ENCODE measurements around the gene VEGFA.
A peak's percentile ranks its signal among the peaks of the same experiment; 100 is the strongest.

The VEGFA gene

GRCh38 chr6:43771858-43772680, 2.1 kb downstream of the VEGFA start:
- peak; percentile 44 to 62 (median 59) for DNase-seq (ENCODE audit: low read depth in 2 of 3, low spot score in 2 of 3)

- DNase-seq (ENCODE audit: low read depth in 2 of 3, low spot score in 2 of 3): no peak
Observed at GRCh38 chr6:43772681-43773049, 2.7 kb downstream of the VEGFA start.

GRCh38 chr6:43773050-43773979, 3.3 kb downstream of the VEGFA start:
- peak in 2 of 3 experiments; percentile 23 to 38 for DNase-seq (ENCODE audit: low read depth in 2 of 3, low spot score in 2 of 3)

GRCh38 chr6:43773980-43774775, 4.2 kb downstream of the VEGFA start:
- no peak for DNase-seq (ENCODE audit: low read depth in 2 of 3, low spot score in 2 of 3)

- no peak for DNase-seq (ENCODE audit: low read depth in 2 of 3, low spot score in 2 of 3)
Observed at GRCh38 chr6:43774776-43775534, 4.9 kb downstream of the VEGFA start.

- no peak for DNase-seq (ENCODE audit: low read depth in 2 of 3, low spot score in 2 of 3)
Observed at GRCh38 chr6:43775535-43775885, 5.5 kb downstream of the VEGFA start.

- no peak for DNase-seq (ENCODE audit: low read depth in 2 of 3, low spot score in 2 of 3)
Observed at GRCh38 chr6:43776115-43776798, 6.2 kb downstream of the VEGFA start.

- no peak for DNase-seq (ENCODE audit: low read depth in 2 of 3, low spot score in 2 of 3)
Observed at GRCh38 chr6:43776799-43777776, 7.1 kb downstream of the VEGFA start.

- DNase-seq (ENCODE audit: low read depth in 2 of 3, low spot score in 2 of 3): no peak
Observed at GRCh38 chr6:43778131-43778855, 8.3 kb downstream of the VEGFA start.

- DNase-seq (ENCODE audit: low read depth in 2 of 3, low spot score in 2 of 3): no peak
Observed at GRCh38 chr6:43778976-43779851, 9.2 kb downstream of the VEGFA start.

- DNase-seq (ENCODE audit: low read depth in 2 of 3, low spot score in 2 of 3): no peak
Observed at GRCh38 chr6:43779852-43780236, 9.8 kb downstream of the VEGFA start.

- DNase-seq (ENCODE audit: low read depth in 2 of 3, low spot score in 2 of 3): no peak
Observed at GRCh38 chr6:43780293-43780692, 10.3 kb downstream of the VEGFA start.

- DNase-seq (ENCODE audit: low read depth in 2 of 3, low spot score in 2 of 3): no peak
Observed at GRCh38 chr6:43780941-43781928, 11.2 kb downstream of the VEGFA start.

GRCh38 chr6:43781941-43782704, 12.1 kb downstream of the VEGFA start:
- DNase-seq (ENCODE audit: low read depth in 2 of 3, low spot score in 2 of 3): no peak

- DNase-seq (ENCODE audit: low read depth in 2 of 3, low spot score in 2 of 3): no peak
Observed at GRCh38 chr6:43782764-43783513, 12.9 kb downstream of the VEGFA start.
